Sigmoid colon (tissue), 7 donors: ENCODE results near the gene LTBP3. TPM values are rescaled to one million over a fixed set of nuclear protein-coding genes. Genes with fewer than 3 reads are reported as not detected.
A peak's percentile ranks its signal among the peaks of the same experiment; 100 is the strongest.

Experiments
- DNase-seq: peaks from one replicate; pipeline ENCODE4 v3.0.0-alpha.2; 2019
- H3K27ac ChIP-seq, 4 donors: fragments of 200-600 bp; sonication (generic); one replicate each; pipeline ENCODE4 v1.5.1; 2016 to 2019; ENCODE audit warnings: mild to moderate bottlenecking in 1 of 4
- H3K27me3 ChIP-seq, 3 donors: fragments of 200-600 bp; sonication (generic); one replicate each; pipeline ENCODE4 v1.5.1; 2019; ENCODE audit warnings: mild to moderate bottlenecking in 1 of 3
- H3K36me3 ChIP-seq, 4 donors: fragments of 200-600 bp; sonication (generic); one replicate each; pipeline ENCODE4 v1.5.1; 2016 to 2019
- H3K4me1 ChIP-seq, 4 donors: fragments of 200-600 bp; sonication (generic); one replicate each; pipeline ENCODE4 v1.5.1; 2017 to 2019
- H3K4me3 ChIP-seq, 4 donors: fragments of 200-600 bp; sonication (generic); one replicate each; pipeline ENCODE4 v1.5.1; 2017 to 2019; ENCODE audit warnings: mild to moderate bottlenecking in 2 of 4, moderate library complexity in 1 of 4
- H3K9me3 ChIP-seq, 4 donors: fragments of 200-600 bp in 3 of 4; sonication (generic) in 3 of 4; one replicate each; pipeline versions ENCODE4 v1.5.1 to v1.6.1; 2013 to 2019
- EP300 ChIP-seq, 4 donors: sonication (generic); formaldehyde crosslinking; IDR thresholded peaks; one replicate each; pipeline ENCODE4 v1.6.1; 2017; ENCODE audit warnings: antibody characterized with exemption in 4 of 4
- POLR2A ChIP-seq, 2 donors: fragments of 450-650 bp; IDR thresholded peaks; one replicate each; pipeline ENCODE4 v1.6.1; 2016; ENCODE audit warnings: antibody characterized with exemption in 2 of 2, mild to moderate bottlenecking in 2 of 2, moderate library complexity in 2 of 2
- POLR2AphosphoS5 ChIP-seq, 4 donors: sonication (generic); formaldehyde crosslinking; IDR thresholded peaks; one replicate each; pipeline ENCODE4 v1.6.1; 2017; ENCODE audit warnings: antibody characterized with exemption in 4 of 4
- WGBS, 2 donors: extraction: QIAGEN DNeasy Blood & Tissue Kit; methylation state at CpG; one replicate each; pipeline ENCODE4 v1.1.7; 2013; 5-methylcytosine and 5-hydroxymethylcytosine counted together
- intact Hi-C: fragments of 100-400 bp; cut with DNase I; formaldehyde crosslinking; loops from one replicate; pipeline ENCODE4 v1.15.1; 2023
- polyA plus RNA-seq, 3 donors: library from polyadenylated mRNA; stranded (reverse); fragments of 200-250 nt; gene quantifications; one replicate each; pipeline ENCODE4 v1.2.3, GENCODE V29; 2013
- total RNA-seq, 4 donors: library from RNA; depleted of rRNA; stranded (reverse); fragments of >200 nt; gene quantifications; one replicate each; pipeline ENCODE4 v1.1.0, GENCODE V29; 2016
- TF ChIP-seq, protein P1 (sequence below), 4 experiments: fragments of 450-650 bp in 3 of 4; fragments of 200-600 bp in 1 of 4; IDR thresholded peaks; one replicate each; pipeline ENCODE4 v1.5.1; 2016 to 2019; ENCODE audit warnings: antibody characterized with exemption in 4 of 4, mild to moderate bottlenecking in 3 of 4, moderate library complexity in 2 of 4
- donor health status: healthy with polysubstance abuse.
- donor health status: Bipolar disorder and iron deficiency.
- donor health status: healthy.

LTBP3 gene
- total and polyA plus RNA-seq, 7 donors: 3.9 to 268 (median 79.6) TPM

DNA sequence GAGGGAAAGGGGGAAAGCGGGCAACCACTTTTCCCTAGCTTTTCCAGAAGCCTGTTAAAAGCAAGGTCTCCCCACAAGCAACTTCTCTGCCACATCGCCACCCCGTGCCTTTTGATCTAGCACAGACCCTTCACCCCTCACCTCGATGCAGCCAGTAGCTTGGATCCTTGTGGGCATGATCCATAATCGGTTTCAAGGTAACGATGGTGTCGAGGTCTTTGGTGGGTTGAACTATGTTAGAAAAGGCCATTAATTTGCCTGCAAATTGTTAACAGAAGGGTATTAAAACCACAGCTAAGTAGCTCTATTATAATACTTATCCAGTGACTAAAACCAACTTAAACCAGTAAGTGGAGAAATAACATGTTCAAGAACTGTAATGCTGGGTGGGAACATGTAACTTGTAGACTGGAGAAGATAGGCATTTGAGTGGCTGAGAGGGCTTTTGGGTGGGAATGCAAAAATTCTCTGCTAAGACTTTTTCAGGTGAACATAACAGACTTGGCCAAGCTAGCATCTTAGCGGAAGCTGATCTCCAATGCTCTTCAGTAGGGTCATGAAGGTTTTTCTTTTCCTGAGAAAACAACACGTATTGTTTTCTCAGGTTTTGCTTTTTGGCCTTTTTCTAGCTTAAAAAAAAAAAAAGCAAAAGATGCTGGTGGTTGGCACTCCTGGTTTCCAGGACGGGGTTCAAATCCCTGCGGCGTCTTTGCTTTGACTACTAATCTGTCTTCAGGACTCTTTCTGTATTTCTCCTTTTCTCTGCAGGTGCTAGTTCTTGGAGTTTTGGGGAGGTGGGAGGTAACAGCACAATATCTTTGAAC is 52.5 kb downstream of the LTBP3 start:
- H3K9me3 ChIP-seq: no peaks in the 10 kb centered on the region
- intact Hi-C loops: loop anchor here (2.0 to 10.0 kb wide), 2 partner anchors 35 to 211 kb away; no protein-coding TSS in a partner anchor
- peak overlapping the region; percentile 73 to 92 (median 84) for H3K4me3 ChIP-seq
- no peaks in the 10 kb centered on the region for H3K27me3 ChIP-seq
- TF ChIP-seq POLR2A (IDR thresholded peaks at IDR 0.05) (peak in 1 of 2 donors; percentile 21), POLR2AphosphoS5 (IDR thresholded peaks at IDR 0.05) (peak; percentile 85 to 94 (median 88)), EP300 (IDR thresholded peaks at IDR 0.05) (no peak)
- TF ChIP-seq, protein P1, sequence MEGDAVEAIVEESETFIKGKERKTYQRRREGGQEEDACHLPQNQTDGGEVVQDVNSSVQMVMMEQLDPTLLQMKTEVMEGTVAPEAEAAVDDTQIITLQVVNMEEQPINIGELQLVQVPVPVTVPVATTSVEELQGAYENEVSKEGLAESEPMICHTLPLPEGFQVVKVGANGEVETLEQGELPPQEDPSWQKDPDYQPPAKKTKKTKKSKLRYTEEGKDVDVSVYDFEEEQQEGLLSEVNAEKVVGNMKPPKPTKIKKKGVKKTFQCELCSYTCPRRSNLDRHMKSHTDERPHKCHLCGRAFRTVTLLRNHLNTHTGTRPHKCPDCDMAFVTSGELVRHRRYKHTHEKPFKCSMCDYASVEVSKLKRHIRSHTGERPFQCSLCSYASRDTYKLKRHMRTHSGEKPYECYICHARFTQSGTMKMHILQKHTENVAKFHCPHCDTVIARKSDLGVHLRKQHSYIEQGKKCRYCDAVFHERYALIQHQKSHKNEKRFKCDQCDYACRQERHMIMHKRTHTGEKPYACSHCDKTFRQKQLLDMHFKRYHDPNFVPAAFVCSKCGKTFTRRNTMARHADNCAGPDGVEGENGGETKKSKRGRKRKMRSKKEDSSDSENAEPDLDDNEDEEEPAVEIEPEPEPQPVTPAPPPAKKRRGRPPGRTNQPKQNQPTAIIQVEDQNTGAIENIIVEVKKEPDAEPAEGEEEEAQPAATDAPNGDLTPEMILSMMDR (IDR thresholded peaks at IDR 0.05): no peak
- 11 to 23% methylated on average over 12 of the region's 12 CpGs for WGBS, 2 donors
- peaks cover 0 to 44% (median 36%) of the 10 kb centered on the region in 4 donors for H3K4me1 ChIP-seq
- peak; percentile 70 for DNase-seq
- peak overlapping the region; percentile 92 to 100 (median 97) for H3K27ac ChIP-seq
- peaks cover 49 to 59% (median 52%) of the 10 kb centered on the region in 4 donors for H3K36me3 ChIP-seq

DNA sequence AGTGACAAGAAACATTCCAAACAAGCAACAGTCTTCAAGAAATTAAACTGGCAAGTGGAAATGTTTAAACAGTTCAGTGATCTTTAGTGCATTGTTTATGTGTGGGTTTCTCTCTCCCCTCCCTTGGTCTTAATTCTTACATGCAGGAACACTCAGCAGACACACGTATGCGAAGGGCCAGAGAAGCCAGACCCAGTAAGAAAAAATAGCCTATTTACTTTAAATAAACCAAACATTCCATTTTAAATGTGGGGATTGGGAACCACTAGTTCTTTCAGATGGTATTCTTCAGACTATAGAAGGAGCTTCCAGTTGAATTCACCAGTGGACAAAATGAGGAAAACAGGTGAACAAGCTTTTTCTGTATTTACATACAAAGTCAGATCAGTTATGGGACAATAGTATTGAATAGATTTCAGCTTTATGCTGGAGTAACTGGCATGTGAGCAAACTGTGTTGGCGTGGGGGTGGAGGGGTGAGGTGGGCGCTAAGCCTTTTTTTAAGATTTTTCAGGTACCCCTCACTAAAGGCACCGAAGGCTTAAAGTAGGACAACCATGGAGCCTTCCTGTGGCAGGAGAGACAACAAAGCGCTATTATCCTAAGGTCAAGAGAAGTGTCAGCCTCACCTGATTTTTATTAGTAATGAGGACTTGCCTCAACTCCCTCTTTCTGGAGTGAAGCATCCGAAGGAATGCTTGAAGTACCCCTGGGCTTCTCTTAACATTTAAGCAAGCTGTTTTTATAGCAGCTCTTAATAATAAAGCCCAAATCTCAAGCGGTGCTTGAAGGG is 53.3 kb downstream of the LTBP3 start:
- 2 to 10% methylated on average over 8 of the region's 8 CpGs for WGBS, 2 donors
- intact Hi-C loops: loop anchor here (10.0 kb wide), 1 partner anchor 210 kb away; no protein-coding TSS in a partner anchor
- peaks cover 49 to 63% (median 53%) of the 10 kb centered on the region in 4 donors for H3K36me3 ChIP-seq
- TF ChIP-seq POLR2A (IDR thresholded peaks at IDR 0.05) (no peak), POLR2AphosphoS5 (IDR thresholded peaks at IDR 0.05) (peak in 3 of 4 donors; percentile 67 to 68 (median 67))
- H3K27me3 ChIP-seq: no peaks in the 10 kb centered on the region
- H3K27ac ChIP-seq: peak overlapping the region; percentile 92 to 100 (median 97)
- no peaks in the 10 kb centered on the region for H3K9me3 ChIP-seq
- H3K4me1 ChIP-seq: peaks cover 0 to 38% (median 33%) of the 10 kb centered on the region in 4 donors
- H3K4me3 ChIP-seq: peak overlapping the region; percentile 73 to 92 (median 84)
- DNase-seq: peak; percentile 59

DNA sequence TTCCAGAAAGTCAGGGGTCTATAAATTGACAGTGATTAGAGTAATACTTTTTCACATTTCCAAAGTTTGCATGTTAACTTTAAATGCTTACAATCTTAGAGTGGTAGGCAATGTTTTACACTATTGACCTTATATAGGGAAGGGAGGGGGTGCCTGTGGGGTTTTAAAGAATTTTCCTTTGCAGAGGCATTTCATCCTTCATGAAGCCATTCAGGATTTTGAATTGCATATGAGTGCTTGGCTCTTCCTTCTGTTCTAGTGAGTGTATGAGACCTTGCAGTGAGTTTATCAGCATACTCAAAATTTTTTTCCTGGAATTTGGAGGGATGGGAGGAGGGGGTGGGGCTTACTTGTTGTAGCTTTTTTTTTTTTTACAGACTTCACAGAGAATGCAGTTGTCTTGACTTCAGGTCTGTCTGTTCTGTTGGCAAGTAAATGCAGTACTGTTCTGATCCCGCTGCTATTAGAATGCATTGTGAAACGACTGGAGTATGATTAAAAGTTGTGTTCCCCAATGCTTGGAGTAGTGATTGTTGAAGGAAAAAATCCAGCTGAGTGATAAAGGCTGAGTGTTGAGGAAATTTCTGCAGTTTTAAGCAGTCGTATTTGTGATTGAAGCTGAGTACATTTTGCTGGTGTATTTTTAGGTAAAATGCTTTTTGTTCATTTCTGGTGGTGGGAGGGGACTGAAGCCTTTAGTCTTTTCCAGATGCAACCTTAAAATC is 54.0 kb downstream of the LTBP3 start:
- DNase-seq: peak; percentile 56
- intact Hi-C loops: loop anchor here (10.0 kb wide), 1 partner anchor 209 kb away; no protein-coding TSS in a partner anchor
- peak; percentile 78 to 90 (median 85) for TF ChIP-seq POLR2AphosphoS5 (IDR thresholded peaks at IDR 0.05)
- TF ChIP-seq EP300 (IDR thresholded peaks at IDR 0.05): no peak
- TF ChIP-seq, protein P1 (IDR thresholded peaks at IDR 0.05): no peak
- peak; percentile 47 to 68 for TF ChIP-seq POLR2A (IDR thresholded peaks at IDR 0.05)
- Histone ChIP-seq H3K9me3 (no peaks in the 10 kb centered on the region), H3K4me3 (peak overlapping the region; percentile 73 to 92 (median 84)), H3K36me3 (peaks cover 49 to 63% (median 53%) of the 10 kb centered on the region in 4 donors), H3K27me3 (no peaks in the 10 kb centered on the region), H3K4me1 (peaks cover 0 to 38% (median 33%) of the 10 kb centered on the region in 4 donors), H3K27ac (peak overlapping the region; percentile 92 to 100 (median 97))
- WGBS, 2 donors: 1 to 2% methylated on average over 3 of the region's 3 CpGs

DNA sequence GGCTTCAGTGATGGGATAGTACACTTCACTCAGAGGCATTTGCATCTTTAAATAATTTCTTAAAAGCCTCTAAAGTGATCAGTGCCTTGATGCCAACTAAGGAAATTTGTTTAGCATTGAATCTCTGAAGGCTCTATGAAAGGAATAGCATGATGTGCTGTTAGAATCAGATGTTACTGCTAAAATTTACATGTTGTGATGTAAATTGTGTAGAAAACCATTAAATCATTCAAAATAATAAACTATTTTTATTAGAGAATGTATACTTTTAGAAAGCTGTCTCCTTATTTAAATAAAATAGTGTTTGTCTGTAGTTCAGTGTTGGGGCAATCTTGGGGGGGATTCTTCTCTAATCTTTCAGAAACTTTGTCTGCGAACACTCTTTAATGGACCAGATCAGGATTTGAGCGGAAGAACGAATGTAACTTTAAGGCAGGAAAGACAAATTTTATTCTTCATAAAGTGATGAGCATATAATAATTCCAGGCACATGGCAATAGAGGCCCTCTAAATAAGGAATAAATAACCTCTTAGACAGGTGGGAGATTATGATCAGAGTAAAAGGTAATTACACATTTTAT is 54.7 kb downstream of the LTBP3 start:
- H3K36me3 ChIP-seq: peaks cover 49 to 63% (median 53%) of the 10 kb centered on the region in 4 donors
- H3K27ac ChIP-seq: peak overlapping the region; percentile 92 to 100 (median 97)
- H3K9me3 ChIP-seq: no peaks in the 10 kb centered on the region
- WGBS, 2 donors: 0 to 1% methylated on average over 3 of the region's 3 CpGs
- intact Hi-C loops: loop anchor here (10.0 kb wide), 1 partner anchor 209 kb away; no protein-coding TSS in a partner anchor
- DNase-seq: no peak
- peak overlapping the region; percentile 73 to 92 (median 84) for H3K4me3 ChIP-seq
- H3K27me3 ChIP-seq: no peaks in the 10 kb centered on the region
- TF ChIP-seq POLR2A (IDR thresholded peaks at IDR 0.05) (peak in 1 of 2 donors; percentile 65), POLR2AphosphoS5 (IDR thresholded peaks at IDR 0.05) (peak in 1 of 4 donors; percentile 4), EP300 (IDR thresholded peaks at IDR 0.05) (no peak)
- H3K4me1 ChIP-seq: peaks cover 0 to 38% (median 29%) of the 10 kb centered on the region in 4 donors
